ENCODE data around the gene IKZF5.

IKZF5 gene

GRCh38 chr10:122953902-122954730 is 54.5 kb downstream of the IKZF5 start, which contains the start of gene C10orf88:
Gene C10orf88, minus strand, starts transcription at chr10:122954227. Its CDS starts 49 bp downstream, at chr10:122954178.
- 0 out of 2 replicates have a peak, but pooled peaks have one; percentile 4 for TF ChIP-seq CTCF (IDR thresholded peaks at IDR 0.05; ENCODE audit: control insufficient read depth, extremely low read depth, insufficient read depth)
- DNase-seq (ENCODE audit: low read depth) = peak; percentile 98

GRCh38 chr10:122949296-122949695 is 59.3 kb downstream of the IKZF5 start:
- DNase-seq (ENCODE audit: low read depth) = no peak
- no peak for TF ChIP-seq CTCF (IDR thresholded peaks at IDR 0.05; ENCODE audit: control insufficient read depth, extremely low read depth, insufficient read depth)
- H3K4me3 ChIP-seq (ENCODE audit: low read depth, low read length) = no peak overlapping the region

More at GRCh38 chr10:122953902-122954730, 54.5 kb downstream of the IKZF5 start, which contains the start of gene C10orf88:
- peak within 1 kb of the TSS; percentile 84 for H3K4me3 ChIP-seq (ENCODE audit: low read depth, low read length)

All from LNCaP clone FGC (cell line).